Lung (tissue), 12 donors: Measurements from ENCODE around the gene ADAM12. TPM values are rescaled to one million over a fixed set of nuclear protein-coding genes. Genes with fewer than 3 reads are reported as not detected.

Experiments
- ATAC-seq: fragments of 200-7000 bp; cut with Tn5 transposase; one replicate; pipeline ENCODE4 v1.9.1; 2020; ENCODE audit warnings: moderate number of reproducible peaks; ENCODE audit not compliant: insufficient read depth, low FRiP score
- DNase-seq, 3 donors: peaks; one replicate each; pipeline ENCODE4 v3.0.0-alpha.2; 2013 to 2017
- H3K27ac ChIP-seq, 2 donors: one replicate each; pipeline ENCODE4 v1.5.1; 2013; ENCODE audit warnings: mild to moderate bottlenecking in 2 of 2, moderate library complexity in 2 of 2, control low read depth in 1 of 2, inconsistent platforms in 1 of 2, low read depth in 1 of 2, low read length in 1 of 2
- H3K27me3 ChIP-seq, 3 donors: one replicate each; pipeline ENCODE4 v1.5.1; 2013; ENCODE audit warnings: low read length in 2 of 3; ENCODE audit not compliant: control insufficient read depth in 3 of 3, insufficient read depth in 3 of 3
- H3K36me3 ChIP-seq, 4 donors: one replicate each; pipeline ENCODE4 v1.5.1; 2013; ENCODE audit warnings: low read length in 4 of 4, mild to moderate bottlenecking in 1 of 4, moderate library complexity in 1 of 4; ENCODE audit not compliant: control insufficient read depth in 4 of 4, insufficient read depth in 4 of 4
- H3K4me1 ChIP-seq, 5 donors: one replicate each; pipeline ENCODE4 v1.5.1; 2013; ENCODE audit warnings: low read length in 5 of 5, mild to moderate bottlenecking in 2 of 5, moderate library complexity in 1 of 5; ENCODE audit not compliant: control insufficient read depth in 5 of 5, insufficient read depth in 5 of 5
- H3K4me3 ChIP-seq: one replicate; pipeline ENCODE4 v1.5.1; 2013; ENCODE audit warnings: mild to moderate bottlenecking, control low read depth, moderate library complexity
- H3K9ac ChIP-seq, 2 donors: one replicate each; pipeline ENCODE4 v1.5.1; 2013; ENCODE audit warnings: low read length in 2 of 2, control low read depth in 1 of 2; ENCODE audit not compliant: insufficient read depth in 1 of 2
- H3K9me3 ChIP-seq, 4 donors: one replicate each; pipeline ENCODE4 v1.5.1; 2013; ENCODE audit warnings: low read length in 3 of 4, mild to moderate bottlenecking in 1 of 4, moderate library complexity in 1 of 4; ENCODE audit not compliant: control insufficient read depth in 4 of 4, insufficient read depth in 3 of 4
- WGBS, 2 donors: extraction: QIAGEN DNeasy Blood & Tissue Kit; methylation state at CpG; one replicate each; pipeline ENCODE4 v1.1.7; 2013; 5-methylcytosine and 5-hydroxymethylcytosine counted together
- polyA plus RNA-seq, 2 donors: library from polyadenylated mRNA; stranded (reverse); fragments of 200-250 nt; gene quantifications; one replicate each; pipeline ENCODE4 v1.2.1, GENCODE V29; 2013
- total RNA-seq, 2 donors: library from RNA; depleted of rRNA in 1 of 2; stranded (reverse); fragments of >200 nt in 1 of 2; gene quantifications; one replicate each; pipeline ENCODE4 v1.2.1, GENCODE V29; 2014 to 2021
- TF ChIP-seq, protein P1 (sequence below): IDR thresholded peaks from 2 replicates; pipeline ENCODE4 v1.5.1; 2012; ENCODE audit warnings: mild to moderate bottlenecking; ENCODE audit errors: control extremely low read depth, extremely low read depth
- donor health status: control.
- donor health status: control.
- donor health status: Bipolar disorder and iron deficiency.
- donor health status: healthy.
- donor health status: DM: yes; HTN: yes; CAD: no.

ADAM12 gene
- total and polyA plus RNA-seq, 4 donors: 0.16 to 5.8 (median 0.85) TPM

DNA sequence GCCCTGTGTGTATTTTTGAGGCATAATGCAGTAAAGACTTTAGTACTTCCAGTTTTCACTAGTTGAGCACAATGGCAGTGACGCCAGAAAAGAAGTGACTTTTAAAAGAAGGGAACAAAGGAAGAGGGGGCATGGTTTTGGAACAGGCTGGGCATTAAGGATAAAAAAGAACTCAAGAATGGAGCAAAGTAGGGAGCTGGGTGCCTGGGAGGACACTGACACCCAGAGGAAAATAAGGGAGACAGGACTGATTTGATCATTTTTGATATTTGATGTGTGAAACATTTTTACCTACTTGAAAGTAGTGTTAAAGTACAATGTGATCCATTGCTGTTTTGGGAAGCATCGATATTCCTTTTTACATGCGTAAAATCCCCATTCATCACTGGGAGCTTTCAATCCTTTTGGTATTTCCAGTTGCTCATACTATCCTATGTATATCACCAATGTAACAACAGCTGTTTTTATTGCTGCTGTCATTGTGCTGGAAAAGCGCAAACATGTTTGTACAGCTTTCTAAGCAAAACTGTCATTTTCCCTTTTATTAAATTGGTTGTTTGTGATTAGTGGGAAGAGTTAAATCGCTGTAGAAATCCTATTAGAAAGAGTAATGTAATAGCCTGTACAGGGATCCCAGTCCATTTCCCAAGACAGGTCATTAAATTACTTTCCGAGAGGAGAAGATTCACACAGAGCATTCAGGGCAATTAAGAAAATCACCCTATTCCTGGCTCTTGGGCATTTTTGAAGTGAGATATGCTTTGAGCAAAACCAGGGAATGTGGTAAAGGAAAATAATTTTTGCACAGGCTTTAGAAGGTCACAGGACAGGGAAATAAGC is 85.2 kb downstream of the ADAM12 start:
- H3K4me1 ChIP-seq: peaks cover 0 to 33% (median 0%) of the 10 kb centered on the region in 5 donors
- DNase-seq (peak in 2 of 3 donors; percentile 62 to 71), ATAC-seq (no peak)
- H3K9me3 ChIP-seq: peaks cover 0 to 2% (median 0%) of the 10 kb centered on the region in 4 donors
- TF ChIP-seq, protein P1, sequence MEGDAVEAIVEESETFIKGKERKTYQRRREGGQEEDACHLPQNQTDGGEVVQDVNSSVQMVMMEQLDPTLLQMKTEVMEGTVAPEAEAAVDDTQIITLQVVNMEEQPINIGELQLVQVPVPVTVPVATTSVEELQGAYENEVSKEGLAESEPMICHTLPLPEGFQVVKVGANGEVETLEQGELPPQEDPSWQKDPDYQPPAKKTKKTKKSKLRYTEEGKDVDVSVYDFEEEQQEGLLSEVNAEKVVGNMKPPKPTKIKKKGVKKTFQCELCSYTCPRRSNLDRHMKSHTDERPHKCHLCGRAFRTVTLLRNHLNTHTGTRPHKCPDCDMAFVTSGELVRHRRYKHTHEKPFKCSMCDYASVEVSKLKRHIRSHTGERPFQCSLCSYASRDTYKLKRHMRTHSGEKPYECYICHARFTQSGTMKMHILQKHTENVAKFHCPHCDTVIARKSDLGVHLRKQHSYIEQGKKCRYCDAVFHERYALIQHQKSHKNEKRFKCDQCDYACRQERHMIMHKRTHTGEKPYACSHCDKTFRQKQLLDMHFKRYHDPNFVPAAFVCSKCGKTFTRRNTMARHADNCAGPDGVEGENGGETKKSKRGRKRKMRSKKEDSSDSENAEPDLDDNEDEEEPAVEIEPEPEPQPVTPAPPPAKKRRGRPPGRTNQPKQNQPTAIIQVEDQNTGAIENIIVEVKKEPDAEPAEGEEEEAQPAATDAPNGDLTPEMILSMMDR: no peak
- H3K4me3 ChIP-seq: no peak overlapping the region
- H3K9ac ChIP-seq: no peak overlapping the region
- H3K36me3 ChIP-seq: no peaks in the 10 kb centered on the region
- 85 to 88% methylated on average over 6 of the region's 6 CpGs for WGBS, 2 donors
- no peak overlapping the region for H3K27ac ChIP-seq
- H3K27me3 ChIP-seq: no peaks in the 10 kb centered on the region

DNA sequence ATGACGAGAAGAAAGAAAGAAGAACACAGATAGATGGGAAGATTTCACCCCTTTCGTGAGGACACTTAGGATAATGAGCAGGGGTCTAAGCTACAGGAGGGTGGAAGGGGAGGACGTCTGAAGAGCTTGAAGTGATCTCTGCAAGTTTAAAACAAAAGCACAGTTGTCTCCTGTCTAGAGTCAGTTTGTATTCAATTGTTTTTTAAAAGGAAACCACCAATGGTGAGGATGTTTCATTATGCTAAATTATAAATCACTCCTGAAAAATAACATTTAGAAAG is 85.9 kb downstream of the ADAM12 start:
- TF ChIP-seq, protein P1: no peak
- no peaks in the 10 kb centered on the region for H3K27me3 ChIP-seq
- ATAC-seq (no peak), DNase-seq (peak in 1 of 3 donors; percentile 63)
- H3K4me1 ChIP-seq: peaks cover 0 to 33% (median 0%) of the 10 kb centered on the region in 5 donors
- no peak overlapping the region for H3K9ac ChIP-seq
- H3K9me3 ChIP-seq: peaks cover 0 to 2% (median 0%) of the 10 kb centered on the region in 4 donors
- H3K36me3 ChIP-seq: no peaks in the 10 kb centered on the region
- no peak overlapping the region for H3K27ac ChIP-seq
- H3K4me3 ChIP-seq: no peak overlapping the region
- WGBS, 2 donors: 67 to 68% methylated on average over 3 of the region's 3 CpGs

DNA sequence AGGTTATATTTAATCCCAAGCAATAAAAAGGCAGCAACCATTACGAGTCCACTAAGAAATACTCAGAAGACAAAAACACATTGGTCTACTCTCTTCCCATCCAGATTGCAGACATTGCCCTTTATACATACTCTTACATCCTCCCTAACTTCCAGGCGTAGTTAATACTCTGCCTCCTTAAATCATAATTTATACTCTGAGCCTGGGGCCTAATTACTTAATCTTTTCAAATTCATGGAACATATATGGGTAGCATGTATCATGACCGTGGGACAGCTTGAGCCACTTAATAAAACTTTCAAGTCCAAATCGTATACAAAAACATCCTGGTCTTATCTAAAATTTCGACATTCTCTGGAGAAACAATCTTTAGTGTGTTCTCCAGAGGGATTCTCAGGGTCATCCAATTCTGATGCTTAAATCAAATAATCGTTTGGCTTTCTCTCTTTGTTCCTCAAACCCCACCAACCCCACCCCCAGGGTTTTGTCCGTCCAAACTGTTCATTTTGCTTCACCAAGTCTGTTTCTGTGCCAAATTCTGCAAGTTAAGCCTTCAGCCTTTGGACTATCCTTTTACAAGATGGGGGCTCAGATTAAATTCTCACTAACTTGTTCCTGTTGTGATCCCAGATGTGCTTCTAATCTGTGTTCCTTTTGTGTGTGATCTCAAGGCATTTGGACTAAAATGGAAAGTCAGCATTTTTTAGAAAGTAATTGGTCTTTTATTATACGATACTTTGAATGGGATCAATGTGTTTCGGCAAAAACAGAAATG is 86.4 kb downstream of the ADAM12 start:
- H3K36me3 ChIP-seq: no peaks in the 10 kb centered on the region
- TF ChIP-seq, protein P1: no peak
- H3K27me3 ChIP-seq: no peaks in the 10 kb centered on the region
- no peak overlapping the region for H3K27ac ChIP-seq
- DNase-seq (peak; percentile 49 to 93 (median 91)), ATAC-seq (no peak)
- H3K9ac ChIP-seq: no peak overlapping the region
- peaks cover 0 to 33% (median 0%) of the 10 kb centered on the region in 5 donors for H3K4me1 ChIP-seq
- peaks cover 0 to 2% (median 0%) of the 10 kb centered on the region in 4 donors for H3K9me3 ChIP-seq
- WGBS, 2 donors: 70 to 81% methylated on average over 9 of the region's 9 CpGs
- no peak overlapping the region for H3K4me3 ChIP-seq
